ENCODE results near the gene USP44. TPM values are rescaled to one million over a fixed set of nuclear protein-coding genes. Genes with fewer than 3 reads are reported as not detected.

Gene USP44
- total and polyA plus RNA-seq, 2 donors from 2014 or later: 0.52 to 2.8 TPM

DNA sequence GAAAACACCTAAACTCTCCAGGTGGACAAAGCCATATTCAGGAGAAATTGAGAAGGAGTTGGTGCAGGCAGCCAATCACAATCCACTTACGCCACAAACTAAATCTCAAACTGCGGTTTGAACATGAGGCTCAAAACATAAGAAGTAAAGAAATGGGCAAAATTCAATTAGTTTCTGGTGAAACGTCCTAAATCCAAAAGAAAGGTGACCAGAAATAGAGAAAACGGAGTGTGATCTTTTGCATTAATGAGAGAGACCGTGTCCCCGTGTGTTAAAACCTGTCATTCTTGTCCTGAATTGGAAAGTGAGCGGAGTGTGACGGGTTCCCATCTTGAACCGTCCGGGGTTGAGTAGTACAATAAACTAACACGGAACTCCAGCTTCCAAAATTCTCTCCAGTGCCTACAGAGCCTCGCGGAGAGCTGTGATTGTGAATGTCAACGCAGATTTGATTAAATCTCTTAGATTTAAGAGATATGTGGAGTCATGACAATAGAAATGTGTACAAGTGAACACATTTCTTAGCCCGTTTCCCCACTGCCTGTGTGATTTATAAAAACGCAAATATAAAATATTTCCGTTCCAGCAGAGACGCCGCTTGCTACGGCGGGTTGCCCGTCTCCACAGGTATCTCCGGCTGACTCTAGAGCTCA lies 77.9 kb downstream of the USP44 start:
- no peaks in the 10 kb centered on the region for H3K9me3 ChIP-seq (ENCODE audit: control insufficient read depth in 2 of 3, insufficient read depth in 1 of 3, low read length in 3 of 3)
- H3K27me3 ChIP-seq (ENCODE audit: control insufficient read depth, insufficient read depth, low read length): no peaks in the 10 kb centered on the region
- peak overlapping the region; percentile 97 to 98 (median 97) for H3K4me3 ChIP-seq (ENCODE audit: low read length in 3 of 3)
- TF ChIP-seq, protein P1, sequence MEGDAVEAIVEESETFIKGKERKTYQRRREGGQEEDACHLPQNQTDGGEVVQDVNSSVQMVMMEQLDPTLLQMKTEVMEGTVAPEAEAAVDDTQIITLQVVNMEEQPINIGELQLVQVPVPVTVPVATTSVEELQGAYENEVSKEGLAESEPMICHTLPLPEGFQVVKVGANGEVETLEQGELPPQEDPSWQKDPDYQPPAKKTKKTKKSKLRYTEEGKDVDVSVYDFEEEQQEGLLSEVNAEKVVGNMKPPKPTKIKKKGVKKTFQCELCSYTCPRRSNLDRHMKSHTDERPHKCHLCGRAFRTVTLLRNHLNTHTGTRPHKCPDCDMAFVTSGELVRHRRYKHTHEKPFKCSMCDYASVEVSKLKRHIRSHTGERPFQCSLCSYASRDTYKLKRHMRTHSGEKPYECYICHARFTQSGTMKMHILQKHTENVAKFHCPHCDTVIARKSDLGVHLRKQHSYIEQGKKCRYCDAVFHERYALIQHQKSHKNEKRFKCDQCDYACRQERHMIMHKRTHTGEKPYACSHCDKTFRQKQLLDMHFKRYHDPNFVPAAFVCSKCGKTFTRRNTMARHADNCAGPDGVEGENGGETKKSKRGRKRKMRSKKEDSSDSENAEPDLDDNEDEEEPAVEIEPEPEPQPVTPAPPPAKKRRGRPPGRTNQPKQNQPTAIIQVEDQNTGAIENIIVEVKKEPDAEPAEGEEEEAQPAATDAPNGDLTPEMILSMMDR (IDR thresholded peaks at IDR 0.05; ENCODE audit: borderline replicate concordance, extremely low read depth, insufficient read depth): no peak
- intact Hi-C loops (cut with DNase I): no loop called here
- H3K4me1 ChIP-seq (ENCODE audit: control insufficient read depth in 2 of 3, insufficient read depth in 2 of 3, low read depth in 1 of 3, low read length in 3 of 3): peaks cover 0 to 7% (median 5%) of the 10 kb centered on the region in 3 donors
- DNase-seq (peak in 4 of 5 donors; percentile 54 to 90 (median 70)), FAIRE-seq (no peak)
- H3K9ac ChIP-seq (ENCODE audit: low read length in 3 of 3): peak overlapping the region; percentile 75 to 99 (median 97)
- H3K27ac ChIP-seq (ENCODE audit: low read depth in 2 of 2, low read length in 2 of 2): peak overlapping the region; percentile 92 to 94
- H3K36me3 ChIP-seq (ENCODE audit: control insufficient read depth in 2 of 3, insufficient read depth in 3 of 3, low read length in 3 of 3): peaks cover 2 to 14% (median 7%) of the 10 kb centered on the region in 3 donors

DNA sequence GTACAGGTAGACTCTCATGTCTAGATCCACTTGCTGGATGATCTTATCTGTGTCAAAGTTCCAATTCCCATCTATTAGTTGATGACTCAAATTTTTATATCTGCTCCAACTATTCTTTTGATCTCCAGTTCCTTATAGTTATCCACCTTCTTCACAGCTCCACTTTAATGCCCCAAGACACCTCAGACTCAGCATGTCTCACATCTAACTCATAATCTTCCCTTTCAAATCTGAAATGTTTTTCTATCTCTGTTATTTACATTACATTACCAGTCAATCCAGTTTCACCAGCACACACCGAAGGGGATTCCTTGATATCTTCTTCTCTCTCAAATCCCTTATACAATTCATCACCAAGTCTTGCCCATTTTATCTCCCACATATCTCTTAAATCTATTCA lies 81.0 kb downstream of the USP44 start:
- intact Hi-C loops (cut with DNase I): no loop called here
- Histone ChIP-seq H3K27me3 (ENCODE audit: control insufficient read depth, insufficient read depth, low read length) (no peaks in the 10 kb centered on the region), H3K36me3 (ENCODE audit: control insufficient read depth in 2 of 3, insufficient read depth in 3 of 3, low read length in 3 of 3) (no peaks in the 10 kb centered on the region), H3K4me1 (ENCODE audit: control insufficient read depth in 2 of 3, insufficient read depth in 2 of 3, low read depth in 1 of 3, low read length in 3 of 3) (peaks cover 0 to 2% (median 2%) of the 10 kb centered on the region in 3 donors), H3K27ac (ENCODE audit: low read depth in 2 of 2, low read length in 2 of 2) (no peak overlapping the region), H3K9me3 (ENCODE audit: control insufficient read depth in 2 of 3, insufficient read depth in 1 of 3, low read length in 3 of 3) (no peaks in the 10 kb centered on the region), H3K4me3 (ENCODE audit: low read length in 3 of 3) (no peak overlapping the region), H3K9ac (ENCODE audit: low read length in 3 of 3) (no peak overlapping the region)
- DNase-seq (no peak), FAIRE-seq (no peak)
- TF ChIP-seq, protein P1 (IDR thresholded peaks at IDR 0.05; ENCODE audit: borderline replicate concordance, extremely low read depth, insufficient read depth): no peak

Other genes starting within 250 kb of the USP44 start
- 65.7 TPM for gene METAP2, start 77.3 kb downstream of the USP44 start, total RNA-seq
- 59.1 TPM for gene METAP2, start 77.3 kb downstream of the USP44 start, polyA plus RNA-seq (ENCODE audit: insufficient read depth, low read depth, low replicate concordance)
- gene NTN4, start 239.3 kb upstream of the USP44 start, total RNA-seq: 83.2 TPM
- gene NTN4, start 239.3 kb upstream of the USP44 start, polyA plus RNA-seq (ENCODE audit: insufficient read depth, low read depth, low replicate concordance): 71.0 TPM

Measured in kidney (tissue), 14 donors.